Renal cortex interstitium (tissue), 11 donors: ENCODE results near the gene ADARB2. TPM values are rescaled to one million over a fixed set of nuclear protein-coding genes. Genes with fewer than 3 reads are reported as not detected.

Source experiments
- DNase-seq, 11 donors: peaks; one replicate each; pipeline ENCODE4 v3.0.0-alpha.2; 2013; ENCODE audit warnings: low read depth in 9 of 11, low spot score in 4 of 11; ENCODE audit errors: extremely low read depth in 1 of 11
- polyA plus RNA-seq, 3 donors: library from polyadenylated mRNA; unstranded; fragments of 120-200 nt; gene quantifications; one replicate each; pipeline ENCODE4 v1.2.1, GENCODE V29; 2013; ENCODE audit not compliant: insufficient read length in 3 of 3

The ADARB2 gene
- polyA plus RNA-seq, 3 donors: 1.1 to 2.1 (median 1.5) TPM

GRCh38 chr10:1134156-1134555, 603.2 kb downstream of the ADARB2 start:
- no peak for DNase-seq

GRCh38 chr10:1133495-1134045, 603.8 kb downstream of the ADARB2 start:
- no peak for DNase-seq

- DNase-seq: no peak
Measured at GRCh38 chr10:1132584-1132983, 604.7 kb downstream of the ADARB2 start.

- DNase-seq: no peak
Measured at GRCh38 chr10:1130995-1131790, 606.1 kb downstream of the ADARB2 start.

GRCh38 chr10:1130226-1130625, 607.1 kb downstream of the ADARB2 start:
- no peak for DNase-seq

- DNase-seq: no peak
Measured at GRCh38 chr10:1128649-1129048, 608.7 kb downstream of the ADARB2 start.

GRCh38 chr10:1128115-1128514, 609.2 kb downstream of the ADARB2 start:
- no peak for DNase-seq

- no peak for DNase-seq
Measured at GRCh38 chr10:1127629-1128028, 609.7 kb downstream of the ADARB2 start.
